ENCODE data around the gene PICALM.
"Not testable (repeated sequence)": the region's sequence is repeated elsewhere in the genome, so short reads cannot be mapped to it uniquely, and the experiment has no call there.

Gene PICALM
- 166 to 263 (median 227) reads per million in 4 experiments for total RNA-seq

GRCh38 chr11:86068951-86069407 is at the start of gene PICALM:
TSS of gene PICALM (minus strand) at chr11:86069084. CDS start at chr11:86068780, 304 bp downstream.
- peak; percentile 94 for DNase-seq

- no peak for DNase-seq
These were observed 49.4 kb upstream of the PICALM start for GRCh38 chr11:86118253-86118652.

DNA sequence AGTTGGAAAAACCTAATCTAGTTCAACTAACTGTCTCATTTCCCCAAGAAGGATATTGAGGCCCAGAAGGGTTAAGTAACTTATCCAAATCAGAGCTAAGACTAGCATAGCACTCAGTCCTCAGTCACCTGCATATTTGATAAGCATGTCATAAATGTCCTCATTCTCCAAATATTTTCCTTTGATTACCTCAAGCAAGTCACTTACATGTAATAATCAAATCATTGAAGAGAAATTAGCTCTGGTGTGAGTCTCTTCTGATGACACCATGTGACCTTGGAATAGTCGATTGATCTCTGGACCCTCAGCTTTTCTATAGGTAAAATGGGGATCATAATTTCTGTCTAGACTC is 48.8 kb upstream of the PICALM start:
- no peak for DNase-seq

GRCh38 chr11:86117001-86117711 is 48.3 kb upstream of the PICALM start:
- DNase-seq: no peak

DNA sequence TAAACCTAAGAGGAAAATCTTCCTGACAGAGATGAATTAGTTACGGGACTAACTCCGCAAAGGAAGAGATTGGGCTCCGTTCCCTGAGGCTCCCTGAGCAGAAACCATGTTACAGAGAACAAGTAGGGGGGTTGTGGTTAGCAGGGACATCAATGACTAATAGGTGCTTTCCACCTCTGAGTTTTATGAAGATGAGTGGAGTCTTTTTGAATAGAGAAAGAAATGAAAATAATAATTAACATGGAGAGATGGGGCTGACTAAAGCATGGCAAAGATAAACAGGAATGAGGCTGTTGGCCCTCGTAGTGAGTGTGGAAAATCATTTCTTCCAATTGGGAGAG is 47.5 kb upstream of the PICALM start:
- no peak for DNase-seq

DNA sequence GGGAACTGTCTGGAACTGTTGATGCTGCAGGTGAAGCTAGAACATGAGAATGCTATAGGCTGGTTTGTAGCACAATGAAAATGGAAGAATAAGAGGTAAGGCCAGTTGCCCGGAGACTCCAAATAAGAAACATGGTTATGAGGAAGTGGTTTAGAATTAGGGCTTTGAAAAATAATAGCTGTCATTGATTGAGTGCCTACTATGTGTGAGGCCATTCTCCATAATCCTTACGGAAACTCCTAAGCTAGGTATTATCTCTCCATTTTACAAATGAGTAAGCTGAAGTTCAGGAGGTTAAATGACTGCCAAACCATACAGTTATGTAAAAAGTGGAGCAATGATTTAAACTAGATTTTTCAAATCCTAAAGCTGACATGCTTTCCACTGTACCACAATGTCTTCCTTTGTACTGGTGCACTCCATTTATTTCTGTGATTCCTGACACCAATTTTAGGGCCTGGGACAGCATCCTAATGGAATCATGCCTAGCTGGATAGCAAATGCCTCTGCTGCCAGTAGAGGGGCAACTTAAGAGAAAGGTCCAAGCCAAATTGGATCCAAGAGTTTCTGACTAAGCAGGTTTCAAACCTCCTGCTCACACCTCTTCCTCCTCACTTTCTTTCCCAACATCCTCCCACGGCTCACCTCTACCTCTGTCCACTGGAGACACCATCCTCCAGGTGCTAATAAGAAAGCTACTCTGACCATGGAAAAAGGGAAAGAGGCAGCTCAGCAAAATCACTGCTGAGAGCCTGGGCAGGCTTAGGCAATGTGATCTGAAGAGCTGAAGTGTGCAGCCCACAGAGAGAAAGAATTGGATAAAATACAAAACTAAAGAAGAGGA is 46.9 kb upstream of the PICALM start:
- no peak for DNase-seq

DNA sequence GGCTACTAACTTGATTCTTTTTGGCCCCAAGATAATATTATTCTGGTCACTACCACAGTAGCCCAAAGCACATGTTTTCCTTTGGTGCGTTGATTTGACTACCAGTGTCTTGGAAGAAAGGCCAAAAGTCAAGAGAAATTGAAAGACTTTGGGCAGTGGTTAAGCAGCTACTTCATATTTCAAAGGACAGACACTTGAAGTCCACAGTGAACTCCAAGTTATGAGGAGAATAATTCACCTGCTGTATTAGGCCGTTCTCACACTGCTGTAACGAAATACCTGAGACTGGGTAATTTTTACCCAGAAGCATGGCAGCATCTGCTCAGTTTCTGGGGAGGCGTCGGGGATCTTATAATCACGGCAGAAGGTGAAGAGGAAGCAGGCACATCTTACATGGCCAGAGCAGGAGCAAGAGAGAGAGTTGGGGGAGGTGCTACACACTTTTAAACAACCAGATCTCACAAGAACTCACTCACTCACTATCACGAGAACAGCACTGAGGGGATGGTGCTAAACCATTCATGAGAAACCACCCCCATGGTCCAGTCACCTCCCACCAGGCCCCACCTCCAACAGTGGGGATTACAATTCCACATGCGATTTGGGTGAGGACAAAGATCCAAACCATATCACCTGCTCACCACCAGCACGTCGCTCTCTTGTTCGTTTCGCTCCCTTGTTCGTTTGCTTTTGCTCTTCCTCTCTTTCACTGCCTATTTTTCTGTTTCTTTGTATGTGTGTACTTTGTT is 40.2 kb upstream of the PICALM start:
- no peak for DNase-seq

- no peak for DNase-seq
These were observed 39.3 kb upstream of the PICALM start for GRCh38 chr11:86108191-86108590.

- DNase-seq: no peak
These were observed 38.0 kb upstream of the PICALM start for GRCh38 chr11:86106916-86107315.

DNA sequence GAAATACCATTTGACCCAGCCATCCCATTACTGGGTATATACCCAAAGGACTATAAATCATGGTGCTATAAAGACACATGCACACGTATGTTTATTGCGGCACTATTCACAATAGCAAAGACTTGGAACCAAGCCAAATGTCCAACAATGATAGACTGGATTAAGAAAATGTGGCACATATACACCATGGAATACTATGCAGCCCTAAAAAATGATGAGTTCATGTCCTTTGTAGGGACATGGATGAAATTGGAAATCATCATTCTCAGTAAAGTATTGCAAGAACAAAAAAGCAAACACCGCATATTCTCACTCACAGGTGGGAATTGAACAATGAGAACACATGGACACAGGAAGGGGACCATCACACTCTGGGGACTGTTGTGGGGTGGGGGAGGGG is 37.1 kb upstream of the PICALM start:
- DNase-seq: not testable (repeated sequence)

DNA sequence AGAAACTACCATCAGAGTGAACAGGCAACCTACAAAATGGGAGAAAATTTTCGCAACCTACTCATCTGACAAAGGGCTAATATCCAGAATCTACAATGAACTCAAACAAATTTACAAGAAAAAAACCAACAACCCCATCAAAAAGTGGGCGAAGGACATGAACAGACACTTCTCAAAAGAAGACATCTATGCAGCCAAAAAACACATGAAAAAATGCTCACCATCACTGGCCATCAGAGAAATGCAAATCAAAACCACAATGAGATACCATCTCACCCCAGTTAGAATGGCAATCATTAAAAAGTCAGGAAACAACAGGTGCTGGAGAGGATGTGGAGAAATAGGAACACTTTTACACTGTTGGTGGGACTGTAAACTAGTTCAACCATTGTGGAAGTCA is 36.7 kb upstream of the PICALM start:
- DNase-seq: not testable (repeated sequence)

GRCh38 chr11:86103808-86104207 is 34.9 kb upstream of the PICALM start:
- DNase-seq: no peak

GRCh38 chr11:86101941-86102407 is 33.1 kb upstream of the PICALM start:
- no peak for DNase-seq

GRCh38 chr11:86101493-86101892 is 32.6 kb upstream of the PICALM start:
- no peak for DNase-seq

DNA sequence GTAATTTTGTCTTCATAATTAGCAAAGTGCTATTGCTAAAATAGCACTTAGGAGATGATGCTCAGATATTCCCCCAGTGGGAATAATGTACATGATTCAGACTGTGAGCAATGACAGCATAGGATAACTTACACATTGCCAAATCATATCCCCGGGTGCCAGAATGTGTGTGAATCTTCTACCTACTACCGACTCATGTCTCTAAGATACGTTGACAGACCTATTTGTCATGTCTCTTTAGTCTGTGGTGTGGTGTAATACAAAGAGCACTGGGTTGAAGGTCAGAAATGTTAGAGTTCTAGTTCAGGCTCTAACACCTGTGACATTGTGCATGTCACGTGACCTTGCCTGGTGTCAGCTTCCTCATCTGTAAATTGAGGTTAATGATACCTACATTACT is 31.0 kb upstream of the PICALM start:
- DNase-seq: no peak

DNA sequence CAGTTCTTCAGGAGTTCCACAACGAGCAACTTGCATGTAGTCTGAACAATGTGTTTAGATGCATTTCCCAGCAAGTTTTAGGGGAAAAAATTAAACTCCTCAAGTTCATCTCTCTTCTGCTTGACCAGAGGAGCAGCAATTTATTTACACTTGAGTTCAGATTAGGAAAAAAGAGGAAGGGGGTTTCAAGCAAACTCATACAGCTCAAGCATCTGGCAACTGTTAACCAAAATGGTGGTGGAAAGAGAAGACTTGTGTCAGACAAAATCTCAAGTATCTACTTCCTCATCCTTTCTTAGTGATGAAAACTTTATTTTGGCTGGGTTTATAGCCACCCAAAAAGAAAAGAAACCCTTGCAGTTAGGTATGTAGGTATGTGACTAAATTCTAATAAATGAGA is 29.1 kb upstream of the PICALM start:
- DNase-seq: no peak

- DNase-seq: no peak
These were observed 22.7 kb upstream of the PICALM start for GRCh38 chr11:86091566-86091965.

DNA sequence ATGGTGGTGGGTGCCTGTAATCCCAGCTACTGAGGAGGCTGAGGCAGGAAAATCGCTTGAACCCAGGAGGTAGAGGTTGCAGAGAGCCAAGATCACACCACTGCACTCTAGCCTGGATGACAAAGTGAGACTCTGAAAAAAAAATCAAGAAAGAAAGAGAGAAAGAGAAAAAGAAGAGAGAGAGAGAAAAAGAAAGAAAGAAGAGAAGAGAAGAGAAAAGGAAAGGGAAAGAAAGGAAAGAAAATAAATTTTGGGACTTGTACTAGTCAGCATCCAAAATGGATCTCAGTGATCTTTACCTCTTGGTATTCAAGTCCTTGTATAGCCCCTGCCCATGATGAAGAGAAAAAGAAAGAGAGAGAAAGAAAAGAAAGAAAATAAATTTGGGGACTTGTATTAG is 22.2 kb upstream of the PICALM start:
- no peak for DNase-seq

- no peak for DNase-seq
These were observed 20.8 kb upstream of the PICALM start for GRCh38 chr11:86089659-86090058.

GRCh38 chr11:86087688-86088087 is 18.8 kb upstream of the PICALM start:
- DNase-seq: not testable (repeated sequence)

DNA sequence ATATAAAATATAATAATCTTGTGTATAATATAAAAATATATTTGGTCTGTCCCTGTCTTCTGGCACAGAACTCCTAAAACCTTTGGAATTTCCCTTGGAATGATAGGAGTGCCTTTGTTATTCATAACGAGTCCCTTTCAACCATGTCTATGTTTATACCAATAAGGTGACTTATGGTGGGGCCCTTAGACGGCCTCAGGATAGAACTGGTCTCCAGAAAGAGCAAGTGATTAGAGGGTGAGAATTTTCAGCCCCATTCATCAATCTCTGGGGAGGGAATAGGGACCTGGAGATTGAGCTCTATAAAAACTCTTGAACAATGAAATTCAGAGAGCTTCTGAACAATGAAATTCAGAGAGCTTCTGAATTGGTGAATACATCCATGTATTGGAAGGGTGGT is 18.4 kb upstream of the PICALM start:
- DNase-seq: no peak

DNA sequence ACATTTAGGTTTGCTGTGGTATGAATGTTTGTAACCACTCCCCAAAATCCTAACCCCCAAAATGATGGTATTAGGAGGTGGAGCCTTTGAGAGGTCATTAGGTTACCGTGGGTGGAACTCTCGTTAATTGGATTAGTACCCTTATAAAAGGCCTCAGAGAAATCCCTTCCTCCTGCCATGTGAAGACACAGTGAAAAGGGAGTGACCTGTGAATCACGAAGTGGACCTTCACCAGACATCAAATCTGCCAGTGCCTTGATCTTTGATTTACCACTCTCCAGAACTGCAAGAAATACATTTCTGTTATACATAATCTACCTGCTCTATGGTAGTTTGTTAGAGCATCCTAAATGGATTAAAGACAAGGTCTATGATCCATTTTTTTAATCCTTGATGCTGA is 12.6 kb upstream of the PICALM start:
- DNase-seq: no peak

DNA sequence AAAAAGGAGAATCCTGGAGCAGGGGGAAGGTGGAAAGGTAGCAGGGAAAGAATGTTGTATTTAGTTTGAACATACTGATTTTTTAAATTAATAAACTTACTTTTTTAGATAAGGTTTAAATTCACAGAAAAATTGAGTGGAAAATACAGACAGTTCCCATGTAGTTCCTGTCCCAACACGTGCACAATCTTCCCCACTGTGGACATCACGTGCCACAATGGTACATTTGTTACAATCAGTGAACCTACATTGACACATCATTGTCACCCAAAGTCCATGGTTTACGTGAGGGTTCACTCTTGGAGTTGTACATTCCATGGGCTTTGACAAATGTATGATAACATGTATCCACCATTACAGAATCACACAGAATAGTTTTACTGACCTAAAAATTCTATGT is 10.5 kb upstream of the PICALM start:
- DNase-seq: no peak

Measured in effector CD8-positive, alpha-beta T cell (primary cell).